ENCODE measurements around the gene FRMD4A.

- TF ChIP-seq CTCF (IDR thresholded peaks at IDR 0.05; ENCODE audit: poor library complexity): no peak
- TF ChIP-seq EZH2 (IDR thresholded peaks at IDR 0.05; ENCODE audit: borderline replicate concordance): no peak
Measured at GRCh38 chr10:13703101-13703818, 627.5 kb downstream of the FRMD4A start.

Data from hepatocyte (in vitro differentiated cells).